HG03558 (cell line): ENCODE measurements around the gene ELF5.

ENCODE experiments used
- ATAC-seq: cut with Tn5 transposase; IDR thresholded peaks from one replicate; pipeline ENCODE4 v1.9.1; 2021; ENCODE audit warnings: moderate number of reproducible peaks; ENCODE audit not compliant: unreplicated experiment; ENCODE audit errors: extremely low read depth

The ELF5 gene

DNA sequence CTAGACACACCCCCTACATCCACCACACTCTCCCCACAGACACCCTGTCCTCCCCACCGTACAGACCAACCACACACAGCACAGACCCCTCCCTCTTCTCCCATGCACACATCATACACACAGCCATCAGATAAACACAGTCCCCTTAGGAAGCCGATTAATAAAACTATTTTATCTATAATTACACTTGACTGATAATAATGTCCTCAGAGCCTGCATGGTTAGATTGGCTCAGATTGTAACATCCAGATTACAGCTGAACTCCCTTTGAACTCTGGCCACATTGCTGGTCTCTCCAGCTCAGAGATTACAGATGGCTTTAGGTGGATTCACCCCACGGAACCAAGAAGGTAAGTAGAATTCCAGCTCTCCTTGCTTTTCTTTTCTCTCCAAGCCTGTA lies 9.5 kb upstream of the ELF5 start:
- ATAC-seq: no peak

- no peak for ATAC-seq
Observed at GRCh38 chr11:34522188-34522587, 8.6 kb upstream of the ELF5 start.

DNA sequence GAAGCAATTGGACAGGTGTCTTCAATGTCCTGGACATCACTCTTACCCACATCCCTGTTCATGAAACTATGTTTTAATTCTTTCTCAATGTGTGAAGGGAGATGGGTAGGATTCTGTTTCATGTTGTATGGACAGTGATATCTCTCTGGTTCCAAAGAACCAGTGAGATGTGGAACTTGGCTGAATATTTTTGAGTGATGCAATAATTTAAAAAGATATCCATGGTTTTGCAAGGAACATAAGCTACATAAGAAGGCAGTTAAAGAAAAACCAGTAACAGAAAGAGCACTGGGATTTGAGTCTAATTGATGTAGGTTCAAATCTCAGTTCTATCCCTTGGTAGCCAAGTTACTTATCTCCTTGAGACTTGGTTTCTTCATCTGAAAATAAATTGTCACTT lies 7.7 kb upstream of the ELF5 start:
- ATAC-seq: no peak

GRCh38 chr11:34519595-34520235 lies 6.1 kb upstream of the ELF5 start:
- no peak for ATAC-seq

GRCh38 chr11:34516247-34517040 lies 2.9 kb upstream of the ELF5 start:
- ATAC-seq: no peak

- no peak for ATAC-seq
Observed at GRCh38 chr11:34514597-34514996, 1.0 kb upstream of the ELF5 start.

GRCh38 chr11:34512840-34513681 lies 533 bp downstream of the ELF5 start:
- ATAC-seq: peak; percentile 73

DNA sequence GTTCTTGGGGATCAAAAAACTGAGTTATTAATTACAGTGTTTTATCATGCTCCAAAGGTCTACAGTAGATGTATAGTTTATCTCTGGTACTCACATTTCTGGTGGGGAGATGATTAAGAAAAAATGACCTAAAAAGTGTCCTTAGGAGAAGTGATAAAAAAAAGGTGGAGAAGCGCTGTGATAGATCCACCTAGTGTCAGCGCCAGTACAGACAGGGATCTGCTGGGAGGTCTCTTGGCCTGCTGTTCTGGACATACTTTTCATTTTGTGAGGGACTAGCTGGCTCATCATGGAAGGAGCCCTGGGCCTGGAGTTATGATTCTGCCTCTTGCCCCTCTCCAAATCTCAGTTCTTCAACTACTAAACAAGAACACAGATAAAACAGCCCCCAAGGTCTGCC lies 2.9 kb downstream of the ELF5 start:
- ATAC-seq: no peak

GRCh38 chr11:34510218-34510617 lies 3.4 kb downstream of the ELF5 start:
- ATAC-seq: no peak

- ATAC-seq: no peak
Observed at GRCh38 chr11:34509336-34509876, 4.2 kb downstream of the ELF5 start.

DNA sequence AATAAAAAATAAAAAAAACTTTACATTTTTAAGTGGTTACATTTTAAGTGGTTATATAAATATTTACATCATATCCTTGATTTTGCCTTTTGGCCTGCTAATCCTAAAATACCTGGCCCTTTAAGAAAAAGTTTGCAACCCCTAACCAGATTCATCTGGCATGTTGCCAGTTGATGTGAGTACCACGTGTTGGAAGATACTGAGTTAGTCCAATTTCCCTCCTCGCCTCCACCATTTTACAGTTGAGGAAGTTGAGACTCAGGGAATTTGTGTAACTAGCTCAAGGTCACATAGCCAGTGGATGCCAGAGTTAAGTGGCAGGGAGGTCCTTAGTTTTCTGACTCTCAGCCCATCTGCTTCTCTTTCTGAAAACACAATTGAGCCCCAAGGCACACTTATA lies 5.1 kb downstream of the ELF5 start:
- no peak for ATAC-seq

GRCh38 chr11:34507610-34508009 lies 6.0 kb downstream of the ELF5 start:
- no peak for ATAC-seq

GRCh38 chr11:34507156-34507555 lies 6.4 kb downstream of the ELF5 start:
- no peak for ATAC-seq

DNA sequence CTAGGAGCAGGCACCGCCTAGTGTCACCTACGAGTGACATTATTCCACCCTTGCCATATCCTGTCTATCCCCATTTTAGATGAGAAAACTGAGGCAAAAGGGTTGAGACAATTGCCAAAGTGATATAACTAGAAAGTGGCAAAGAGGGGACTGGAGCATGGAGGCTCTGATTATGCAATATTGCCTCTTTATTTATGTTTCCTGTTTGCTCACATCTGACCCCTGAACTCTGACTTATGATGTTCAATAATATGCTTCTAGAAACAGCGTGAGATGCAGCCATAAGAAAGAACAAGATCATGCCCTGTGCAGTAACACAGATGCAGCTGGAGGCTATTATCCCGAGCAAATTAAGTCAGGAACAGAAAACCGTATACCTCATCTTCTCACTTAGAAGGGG lies 7.7 kb downstream of the ELF5 start:
- no peak for ATAC-seq

- ATAC-seq: no peak
Observed at GRCh38 chr11:34502949-34503348, 10.6 kb downstream of the ELF5 start.

DNA sequence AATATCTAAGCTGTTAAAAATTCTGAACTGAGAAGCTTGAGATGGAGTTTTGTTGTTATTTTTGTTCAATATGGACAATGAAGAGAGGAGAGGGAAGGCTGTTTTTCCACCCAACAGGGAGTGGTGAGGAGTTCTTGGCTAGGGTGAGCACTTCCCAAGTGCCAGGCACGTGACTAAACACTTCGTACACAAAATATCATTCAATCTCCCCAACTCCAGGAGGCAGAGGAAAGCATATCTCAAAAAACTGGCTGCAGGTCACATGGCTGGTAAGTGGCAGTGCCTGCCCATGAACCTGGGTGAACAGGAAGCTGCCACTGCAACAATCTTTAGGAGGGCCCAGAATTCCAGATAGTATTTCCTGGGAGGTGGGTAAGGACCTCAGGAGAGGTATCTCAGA lies 11.6 kb downstream of the ELF5 start:
- ATAC-seq: no peak

DNA sequence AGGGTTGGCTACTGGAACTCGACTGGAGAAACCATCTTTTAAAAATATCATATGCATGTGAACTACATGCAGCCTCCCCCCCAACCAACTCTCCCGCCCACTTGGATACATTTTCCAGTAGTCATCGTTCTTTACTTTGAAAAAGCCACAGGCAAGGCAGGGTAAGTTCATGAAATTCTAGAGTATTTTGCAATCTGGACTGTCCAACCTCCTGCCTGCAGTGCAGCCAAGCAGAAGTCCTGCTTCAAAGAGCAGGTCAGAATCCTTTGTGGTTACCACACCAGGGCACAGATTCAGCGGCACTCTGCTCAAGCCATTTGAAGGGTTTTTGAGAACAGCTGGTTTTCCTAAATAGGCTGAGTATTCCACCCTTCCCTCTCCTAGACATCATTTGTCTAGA lies 12.1 kb downstream of the ELF5 start:
- ATAC-seq: no peak

GRCh38 chr11:34499719-34500500 lies 13.7 kb downstream of the ELF5 start:
- ATAC-seq: no peak

GRCh38 chr11:34495724-34496377 lies 17.7 kb downstream of the ELF5 start:
- ATAC-seq: no peak
